H9 (cell line): Measurements from ENCODE around the gene DLG2. TPM values are rescaled to one million over a fixed set of nuclear protein-coding genes. Genes with fewer than 3 reads are reported as not detected.

ENCODE experiments used
- DNase-seq: peaks from one replicate; pipeline ENCODE4 v3.0.0-alpha.2; 2017
- H2AFZ ChIP-seq: one replicate; pipeline ENCODE4 v1.6.1; 2013; ENCODE audit warnings: mild to moderate bottlenecking, low read length, control low read depth, moderate library complexity
- H2AK5ac ChIP-seq: 2 replicates; pipeline ENCODE4 v1.6.1; 2013; ENCODE audit warnings: low read length, control low read depth, mixed read lengths; ENCODE audit not compliant: insufficient read length
- H2BK120ac ChIP-seq: one replicate; pipeline ENCODE4 v1.6.1; 2013; ENCODE audit warnings: low read depth, mild to moderate bottlenecking, low read length, control low read depth, inconsistent platforms; ENCODE audit not compliant: poor library complexity, severe bottlenecking
- H2BK12ac ChIP-seq: 2 replicates; pipeline ENCODE4 v1.6.1; 2013; ENCODE audit warnings: low read length, control low read depth, mixed read lengths, low read depth; ENCODE audit not compliant: insufficient read length
- H2BK15ac ChIP-seq: 2 replicates; pipeline ENCODE4 v1.6.1; 2013; ENCODE audit warnings: low read depth, low read length, control low read depth
- H2BK20ac ChIP-seq: one replicate; pipeline ENCODE4 v1.6.1; 2013; ENCODE audit warnings: low read depth, mild to moderate bottlenecking, low read length, control low read depth, inconsistent platforms; ENCODE audit not compliant: poor library complexity, severe bottlenecking
- H2BK5ac ChIP-seq: 2 replicates; pipeline ENCODE4 v1.6.1; 2013; ENCODE audit warnings: low read length, control low read depth, mixed read lengths; ENCODE audit not compliant: insufficient read length
- H3K14ac ChIP-seq: 2 replicates; pipeline ENCODE4 v1.6.1; 2013; ENCODE audit warnings: low read length, control low read depth; ENCODE audit not compliant: insufficient read depth
- H3K18ac ChIP-seq: 2 replicates; pipeline ENCODE4 v1.6.1; 2013; ENCODE audit warnings: low read depth, mild to moderate bottlenecking, mixed read lengths, low read length, control low read depth; ENCODE audit not compliant: insufficient read length
- H3K23ac ChIP-seq: 2 replicates; pipeline ENCODE4 v1.6.1; 2013; ENCODE audit warnings: low read length, control low read depth, mixed read lengths, low read depth; ENCODE audit not compliant: insufficient read length
- H3K23me2 ChIP-seq: 2 replicates; pipeline ENCODE4 v1.6.1; 2013; ENCODE audit warnings: low read depth, mild to moderate bottlenecking, mixed read lengths, low read length, control low read depth; ENCODE audit not compliant: insufficient read length, poor library complexity, severe bottlenecking
- H3K27ac ChIP-seq: 2 replicates; pipeline ENCODE4 v1.5.1; 2013; ENCODE audit warnings: low read length, control low read depth, mixed read lengths, low read depth; ENCODE audit not compliant: insufficient read length
- H3K27me3 ChIP-seq: 2 replicates; pipeline ENCODE4 v1.6.1; 2013; ENCODE audit warnings: low read length, control low read depth, inconsistent platforms; ENCODE audit not compliant: insufficient read depth
- H3K4ac ChIP-seq: 2 replicates; pipeline ENCODE4 v1.6.1; 2013; ENCODE audit warnings: low read depth, mild to moderate bottlenecking, control low read depth, inconsistent platforms, low read length, moderate library complexity
- H3K4me1 ChIP-seq: 2 replicates; pipeline ENCODE4 v1.6.1; 2013; ENCODE audit warnings: low read length, control low read depth, inconsistent platforms; ENCODE audit not compliant: insufficient read depth
- H3K4me2 ChIP-seq: 2 replicates; pipeline ENCODE4 v1.6.1; 2013; ENCODE audit warnings: low read length, control low read depth, mixed read lengths; ENCODE audit not compliant: insufficient read length, insufficient read depth
- H3K56ac ChIP-seq: 2 replicates; pipeline ENCODE4 v1.6.1; 2013; ENCODE audit warnings: low read depth, mild to moderate bottlenecking, mixed read lengths, low read length, control low read depth; ENCODE audit not compliant: insufficient read length
- H3K79me1 ChIP-seq: 2 replicates; pipeline ENCODE4 v1.6.1; 2013; ENCODE audit warnings: low read depth, mild to moderate bottlenecking, moderate library complexity, low read length, control low read depth, inconsistent platforms; ENCODE audit not compliant: insufficient read depth, poor library complexity, severe bottlenecking
- H3K79me2 ChIP-seq: 2 replicates; pipeline ENCODE4 v1.6.1; 2013; ENCODE audit warnings: low read length, control low read depth, inconsistent platforms; ENCODE audit not compliant: insufficient read depth
- H3K9ac ChIP-seq: 2 replicates; pipeline ENCODE4 v1.6.1; 2013; ENCODE audit warnings: low read length, control low read depth, mixed read lengths; ENCODE audit not compliant: insufficient read length; ENCODE audit errors: extremely low read depth
- H3K9me3 ChIP-seq: one replicate; pipeline ENCODE4 v1.6.1; 2013; ENCODE audit warnings: low read depth, low read length, inconsistent platforms; ENCODE audit not compliant: control insufficient read depth
- H3T11ph ChIP-seq: one replicate; pipeline ENCODE4 v1.6.1; 2013; ENCODE audit warnings: mild to moderate bottlenecking, low read length, control low read depth, inconsistent platforms
- H4K20me1 ChIP-seq: one replicate; pipeline ENCODE4 v1.6.1; 2013; ENCODE audit not compliant: control insufficient read depth, insufficient read length, insufficient read depth
- H4K5ac ChIP-seq: 2 replicates; pipeline ENCODE4 v1.6.1; 2013; ENCODE audit warnings: low read depth, mild to moderate bottlenecking, mixed read lengths, low read length, control low read depth; ENCODE audit not compliant: insufficient read length
- H4K8ac ChIP-seq: replicated peaks from 2 replicates; pipeline ENCODE4 v1.6.1; 2013; ENCODE audit warnings: low read length, control low read depth, mixed read lengths, low read depth; ENCODE audit not compliant: insufficient read length
- H4K91ac ChIP-seq: 2 replicates; pipeline ENCODE4 v1.6.1; 2013; ENCODE audit warnings: low read depth, mild to moderate bottlenecking, moderate library complexity, mixed read lengths, low read length, control low read depth; ENCODE audit not compliant: insufficient read length
- H3K27ac Mint-ChIP-seq, 3 experiments: 2 replicates in 2 of 3; 3 replicates in 1 of 3; pipeline ENCODE4 v1.8.0; 2020 to 2021; ENCODE audit warnings: mixed read lengths in 3 of 3, mild to moderate bottlenecking in 1 of 3, moderate library complexity in 1 of 3
- H3K27me3 Mint-ChIP-seq: 2 replicates; pipeline ENCODE4 v1.8.0; 2021; ENCODE audit warnings: low read depth, mild to moderate bottlenecking, moderate library complexity, mixed read lengths
- H3K36me3 Mint-ChIP-seq, 3 experiments: 2 replicates in 2 of 3; 3 replicates in 1 of 3; pipeline ENCODE4 v1.8.0; 2020 to 2021; ENCODE audit warnings: low read depth in 3 of 3, mixed read lengths in 3 of 3; ENCODE audit not compliant: insufficient read depth in 1 of 3
- H3K4me1 Mint-ChIP-seq, 2 experiments: 2 replicates each; pipeline ENCODE4 v1.8.0; 2020; ENCODE audit warnings: mixed read lengths in 2 of 2
- H3K4me3 Mint-ChIP-seq, 2 experiments: 2 replicates in 1 of 2; 3 replicates in 1 of 2; pipeline ENCODE4 v1.8.0; 2020 to 2021; ENCODE audit warnings: mild to moderate bottlenecking in 2 of 2, mixed read lengths in 2 of 2, moderate library complexity in 1 of 2
- H3K9me3 Mint-ChIP-seq, 2 experiments: 2 replicates in 1 of 2; 3 replicates in 1 of 2; pipeline ENCODE4 v1.8.0; 2020; ENCODE audit warnings: mild to moderate bottlenecking in 2 of 2, mixed read lengths in 2 of 2, moderate library complexity in 1 of 2
- CTCF ChIP-seq: fragments of 200-600 bp; sonication (generic); conservative IDR thresholded peaks from 3 replicates; pipeline ENCODE4 v1.8.0; 2021; ENCODE audit warnings: antibody characterized with exemption, mild to moderate bottlenecking
- WGBS: extraction: QIAGEN DNeasy Blood & Tissue Kit; methylation state at CpG from one replicate; pipeline ENCODE4 v1.1.7; 2013; ENCODE audit warnings: missing lambda C conversion rate, low lambda C conversion rate, mixed read lengths; ENCODE audit not compliant: insufficient read length; ENCODE audit errors: extremely low coverage; 5-methylcytosine and 5-hydroxymethylcytosine counted together
- total RNA-seq: library from RNA; stranded (reverse); gene quantifications from 2 replicates; pipeline ENCODE4 v1.2.1, GENCODE V29; 2021

Gene DLG2
- total RNA-seq, 1 experiment from 2014 or later: 8.0 TPM

DNA sequence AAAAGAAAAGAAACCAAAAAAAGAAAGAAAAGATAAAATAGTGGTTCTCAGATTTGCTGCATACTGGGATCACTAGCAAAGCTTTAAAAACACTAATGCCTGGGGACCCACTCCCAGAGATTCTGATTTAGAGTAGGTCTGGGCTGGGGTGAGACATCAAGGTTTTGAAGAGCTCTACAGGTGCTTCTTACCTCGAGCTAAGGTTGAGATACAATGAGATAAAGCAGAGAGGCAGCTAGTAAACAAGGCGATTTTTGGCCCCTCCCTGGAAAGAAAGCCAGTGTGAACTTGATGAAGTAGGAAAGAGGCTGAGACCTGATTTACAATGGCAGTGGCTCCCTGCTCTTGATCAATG is 2013.4 kb downstream of the DLG2 start:
- no peak overlapping the region for H3K18ac ChIP-seq
- H2BK120ac ChIP-seq: no peak overlapping the region
- no CpG with 5 or more reads among the region's 2 CpGs for WGBS
- no peak for TF ChIP-seq CTCF
- Mint-ChIP-seq H3K4me1 (peaks cover 10 to 13% of the 10 kb centered on the region in 2 experiments), H3K27ac (no peak overlapping the region), H3K4me3 (no peak overlapping the region), H3K27me3 (no peaks in the 10 kb centered on the region), H3K9me3 (no peaks in the 10 kb centered on the region), H3K36me3 (no peaks in the 10 kb centered on the region)
- H3K56ac ChIP-seq: no peak overlapping the region
- H3K14ac ChIP-seq: no peak overlapping the region
- no peaks in the 10 kb centered on the region for H3K27me3 ChIP-seq
- H3K4ac ChIP-seq: no peak overlapping the region
- H2BK15ac ChIP-seq: no peak overlapping the region
- H4K91ac ChIP-seq: no peak overlapping the region
- no peak overlapping the region for H4K8ac ChIP-seq
- H3K23me2 ChIP-seq: no peaks in the 10 kb centered on the region
- no peak overlapping the region for H2AFZ ChIP-seq
- no peaks in the 10 kb centered on the region for H3K79me1 ChIP-seq
- no peak overlapping the region for H3K27ac ChIP-seq
- H3T11ph ChIP-seq: no peak overlapping the region
- H2AK5ac ChIP-seq: no peak overlapping the region
- H3K23ac ChIP-seq: no peak overlapping the region
- no peak overlapping the region for H2BK5ac ChIP-seq
- H4K20me1 ChIP-seq: no peaks in the 10 kb centered on the region
- H2BK12ac ChIP-seq: no peak overlapping the region
- H4K5ac ChIP-seq: no peak overlapping the region
- H2BK20ac ChIP-seq: no peak overlapping the region
- DNase-seq: no peak
- H3K79me2 ChIP-seq: no peaks in the 10 kb centered on the region
- H3K9ac ChIP-seq: no peak overlapping the region
- H3K4me1 ChIP-seq: peaks cover 2% of the 10 kb centered on the region; the same call in 1 of the 2 replicates
- no peak overlapping the region for H3K4me2 ChIP-seq
- H3K9me3 ChIP-seq: no peaks in the 10 kb centered on the region
